NCI-H69 (cell line): ENCODE data around the gene TRIM63.

Experiments
- DNase-seq: peaks from one replicate; lab custom pipeline; 2025; lab: John Stamatoyannopoulos, UW

The TRIM63 gene

GRCh38 chr1:26034504-26035202 lies 32.8 kb downstream of the TRIM63 start:
- DNase-seq, result peak; percentile 15

GRCh38 chr1:26032656-26033357 lies 34.6 kb downstream of the TRIM63 start:
- DNase-seq, result no peak

DNA sequence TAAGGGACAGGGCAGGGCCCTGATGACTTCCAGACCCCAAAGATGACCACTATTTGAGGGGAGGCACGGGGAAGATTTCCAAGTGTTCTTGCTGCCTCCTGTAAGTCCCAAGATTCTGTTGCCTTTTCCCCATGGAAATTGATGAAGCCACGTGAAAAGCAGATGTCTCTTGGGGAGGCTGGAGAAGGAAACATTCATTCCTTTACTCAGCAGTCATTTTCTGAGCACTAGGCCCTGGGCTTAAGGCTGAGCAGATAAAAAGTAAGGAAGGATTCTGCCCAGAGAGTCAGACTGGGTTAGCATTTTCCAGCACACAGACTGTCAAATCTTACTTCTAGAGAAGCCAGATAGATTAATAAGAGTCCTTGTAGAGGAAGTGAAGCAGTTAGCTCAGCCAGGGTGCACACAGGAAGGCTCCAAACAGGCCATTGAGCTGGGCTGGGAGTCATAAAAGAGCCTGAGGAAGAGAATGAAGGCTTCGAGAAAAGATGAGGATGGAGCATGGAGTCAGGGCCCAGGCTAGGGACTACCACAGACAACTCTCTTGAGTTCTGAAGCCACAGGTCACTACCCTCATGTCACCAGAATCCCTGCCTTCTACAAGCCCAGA lies 35.7 kb downstream of the TRIM63 start:
- DNase-seq, result no peak

DNA sequence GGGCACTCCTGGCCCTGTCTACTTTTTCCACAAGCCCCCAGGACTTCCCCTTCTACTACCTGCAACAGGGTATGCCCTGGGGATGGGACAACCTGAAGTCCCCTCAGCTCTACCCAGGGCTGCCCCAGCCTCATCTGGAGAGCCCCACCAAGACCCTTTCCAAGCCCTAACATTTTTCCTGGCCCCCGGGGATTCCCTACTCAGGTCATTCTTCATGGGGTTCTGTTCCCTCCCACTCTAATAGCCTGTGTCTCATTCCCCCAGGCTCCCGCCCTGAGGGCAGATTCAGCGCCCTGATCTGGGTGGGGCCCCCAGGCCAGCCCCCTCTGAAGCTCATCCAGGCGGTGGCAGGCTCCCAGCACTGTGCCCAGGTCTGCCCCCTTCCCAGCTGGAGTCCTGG lies 36.2 kb downstream of the TRIM63 start:
- no peak for DNase-seq

- DNase-seq, result peak; percentile 48
These were observed 37.5 kb downstream of the TRIM63 start for GRCh38 chr1:26029864-26030481.

GRCh38 chr1:26029054-26029863 lies 38.2 kb downstream of the TRIM63 start:
- no peak for DNase-seq

DNA sequence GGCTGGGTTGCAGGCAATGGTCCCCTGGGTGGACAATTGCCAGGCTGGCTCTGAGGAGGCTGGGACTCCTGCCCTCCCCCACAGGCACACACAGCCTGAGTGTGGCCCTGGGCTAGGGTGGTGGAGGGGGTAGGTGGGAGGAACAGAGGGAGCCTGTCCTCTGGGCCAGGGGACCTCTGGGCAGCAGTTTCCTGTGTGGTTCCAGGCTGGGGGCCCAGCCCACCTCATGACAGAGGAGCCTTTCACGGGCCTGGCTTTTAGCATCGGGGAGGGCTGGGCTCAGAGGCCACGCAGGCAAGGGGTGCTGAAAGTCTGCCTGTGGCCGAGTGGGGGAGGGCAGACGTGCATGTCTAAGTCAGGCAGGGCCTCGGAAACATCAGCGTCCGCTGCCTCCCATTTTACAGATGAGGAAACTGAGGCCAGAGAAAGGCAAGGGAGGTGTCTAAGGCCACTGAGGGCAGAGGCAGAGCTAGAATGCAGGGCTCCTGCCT lies 38.9 kb downstream of the TRIM63 start:
- no peak for DNase-seq

- DNase-seq, result no peak
These were observed 39.5 kb downstream of the TRIM63 start for GRCh38 chr1:26027716-26028489.

DNA sequence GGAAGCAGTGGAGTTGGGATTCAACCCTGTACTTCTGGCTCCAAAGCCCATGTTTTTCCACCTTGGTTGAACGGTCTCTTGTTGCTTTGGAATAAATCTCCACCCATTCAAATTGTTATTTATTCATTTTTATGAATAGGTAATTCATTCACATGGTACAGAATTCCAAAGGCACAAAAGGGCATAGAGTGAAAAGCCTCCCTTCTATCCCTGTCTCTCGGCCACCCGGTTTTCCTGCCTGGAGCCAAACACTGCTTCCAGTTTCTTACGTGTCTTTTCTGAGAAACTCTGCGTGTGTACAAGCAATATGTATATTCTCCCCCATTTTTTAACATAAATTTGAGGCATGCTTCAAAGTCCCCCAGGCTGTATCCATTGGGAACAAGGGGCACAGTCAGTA lies 41.9 kb downstream of the TRIM63 start:
- DNase-seq, result no peak

GRCh38 chr1:26025060-26025459 lies 42.4 kb downstream of the TRIM63 start:
- no peak for DNase-seq

DNA sequence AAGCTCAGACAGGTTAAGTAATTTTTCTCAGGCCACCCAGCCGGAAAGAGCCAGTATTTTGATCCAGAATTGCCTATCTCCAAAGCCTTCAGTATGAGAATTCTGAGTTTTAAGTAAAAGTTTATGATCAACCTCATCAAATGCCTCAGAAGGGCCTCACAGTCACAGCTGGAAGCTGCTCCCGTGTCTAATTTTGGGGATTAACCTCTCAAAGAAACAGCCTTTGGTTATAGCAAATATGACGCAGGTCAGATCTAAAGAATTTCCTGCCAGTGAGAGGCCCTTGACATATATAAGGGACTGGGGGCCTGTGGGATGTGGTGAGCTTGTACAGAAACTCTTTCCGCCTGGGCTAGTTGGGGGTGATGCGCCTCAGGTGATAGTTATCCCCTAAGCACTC lies 43.6 kb downstream of the TRIM63 start:
- no peak for DNase-seq

DNA sequence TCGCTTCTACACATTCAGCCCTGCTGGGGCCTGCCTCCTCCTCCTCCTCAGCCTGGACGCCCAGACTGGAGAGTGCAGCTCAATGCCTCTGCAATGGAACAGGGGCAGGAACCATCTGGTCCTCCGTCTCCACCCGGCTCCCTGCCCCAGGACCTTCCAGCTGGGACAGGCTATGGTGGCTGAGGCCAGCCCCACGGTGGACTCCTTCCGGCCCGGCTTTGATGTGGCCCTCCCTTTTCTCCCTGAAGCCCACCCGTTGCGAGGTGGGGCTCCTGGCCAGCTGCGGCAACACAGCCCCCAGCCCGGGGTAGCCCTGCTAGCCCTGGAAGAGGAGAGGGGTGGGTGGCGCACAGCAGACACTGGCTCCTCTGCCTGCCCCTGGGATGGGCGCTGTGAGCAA lies 44.4 kb downstream of the TRIM63 start:
- DNase-seq, result no peak

DNA sequence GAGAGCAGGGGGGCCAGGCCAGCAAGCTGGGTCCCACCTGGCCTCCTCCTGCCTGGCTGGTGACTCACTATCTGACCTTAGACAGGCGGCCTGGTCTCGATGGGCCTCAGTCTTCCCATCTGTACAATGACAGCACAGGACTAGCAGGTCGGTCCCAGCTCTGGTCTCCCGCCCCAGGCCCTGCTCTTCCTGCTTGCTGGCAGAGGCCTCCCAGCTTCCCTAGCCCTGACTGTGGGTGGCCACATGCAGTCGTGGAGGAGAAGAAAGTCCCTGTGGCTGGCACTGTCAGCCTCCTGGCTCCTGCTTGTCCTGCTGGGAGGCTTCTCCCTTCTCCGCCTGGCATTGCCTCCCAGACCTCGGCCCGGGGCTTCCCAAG lies 45.0 kb downstream of the TRIM63 start:
- no peak for DNase-seq

GRCh38 chr1:26021647-26022403 lies 45.6 kb downstream of the TRIM63 start, which contains the start of gene EXTL1:
EXTL1 (plus strand) TSS chr1:26021775; CDS start chr1:26022647, 872 bp downstream.
- DNase-seq, result peak; percentile 30

- DNase-seq, result no peak
These were observed 46.3 kb downstream of the TRIM63 start for GRCh38 chr1:26020941-26021646.

- DNase-seq, result no peak
These were observed 47.1 kb downstream of the TRIM63 start for GRCh38 chr1:26020330-26020768.

- peak; percentile 51 for DNase-seq
These were observed 47.7 kb downstream of the TRIM63 start for GRCh38 chr1:26019641-26020315.

DNA sequence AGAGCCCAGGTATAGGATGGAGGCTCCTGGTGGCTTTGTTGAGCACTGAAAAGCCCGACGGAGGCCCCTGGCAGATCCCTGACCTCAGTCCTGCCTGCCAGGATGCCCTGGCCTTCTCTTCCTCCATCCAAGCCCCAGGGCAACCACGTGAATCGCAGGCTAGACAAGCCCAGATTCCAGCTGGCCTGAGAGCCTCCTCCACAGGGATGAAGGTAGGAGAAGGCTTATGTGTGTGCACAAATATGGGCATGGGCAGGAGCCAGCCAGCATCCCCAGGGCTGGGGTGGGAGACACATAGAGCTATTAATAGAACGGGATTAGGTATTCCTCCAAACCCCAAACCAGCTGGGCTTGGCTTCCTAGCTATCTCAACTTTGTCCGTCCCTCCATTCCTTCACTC lies 49.8 kb downstream of the TRIM63 start:
- DNase-seq, result no peak
